Uterus (tissue), 2 donors: ENCODE data around the gene TLE4.

Experiments used
- POLR2A ChIP-seq, 2 donors: fragments of 450-650 bp; IDR thresholded peaks; one replicate each; pipeline ENCODE4 v1.6.1; 2016; ENCODE audit warnings: antibody characterized with exemption in 2 of 2, mild to moderate bottlenecking in 1 of 2, moderate library complexity in 1 of 2
- TF ChIP-seq, protein P1 (sequence below), 4 experiments: fragments of 200-600 bp in 2 of 4; fragments of 450-650 bp in 2 of 4; sonication (generic) in 2 of 4; IDR thresholded peaks; one replicate each; pipeline ENCODE4 v1.5.1; 2016 to 2019; ENCODE audit warnings: antibody characterized with exemption in 4 of 4, mild to moderate bottlenecking in 2 of 4, moderate library complexity in 1 of 4

DNA sequence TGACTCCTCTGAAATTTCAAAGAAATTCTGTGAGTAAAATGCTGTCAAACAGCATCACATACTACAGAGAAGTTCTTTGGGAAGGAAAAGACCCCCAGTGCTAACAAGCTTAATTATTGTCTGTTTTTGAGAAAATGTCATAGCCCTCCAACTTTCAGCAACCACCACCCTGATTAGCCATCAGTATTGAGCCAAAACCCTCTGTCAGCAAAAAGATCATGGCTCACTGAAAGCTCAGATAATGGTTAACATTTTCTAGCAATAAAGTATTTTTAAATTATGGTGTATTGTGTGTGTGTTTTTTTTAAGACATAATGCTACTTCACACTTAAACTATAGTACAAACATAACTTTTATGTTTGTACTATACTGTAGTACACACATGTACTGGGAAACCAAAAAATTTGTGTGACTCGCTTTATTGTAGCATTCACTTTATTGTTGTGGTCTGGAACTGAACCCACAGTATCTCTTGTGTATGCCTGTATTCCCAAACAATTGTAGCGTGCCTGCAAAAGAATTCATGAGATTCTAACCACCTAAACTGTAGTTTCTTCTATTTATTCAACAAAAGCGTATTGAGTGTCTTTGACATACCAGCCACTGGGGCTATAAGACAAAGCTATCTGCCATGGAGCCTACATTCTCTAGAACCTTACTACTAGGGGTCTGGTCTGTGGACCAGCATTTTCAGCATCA, 31.6 kb downstream of the TLE4 start:
- TF ChIP-seq, protein P1, sequence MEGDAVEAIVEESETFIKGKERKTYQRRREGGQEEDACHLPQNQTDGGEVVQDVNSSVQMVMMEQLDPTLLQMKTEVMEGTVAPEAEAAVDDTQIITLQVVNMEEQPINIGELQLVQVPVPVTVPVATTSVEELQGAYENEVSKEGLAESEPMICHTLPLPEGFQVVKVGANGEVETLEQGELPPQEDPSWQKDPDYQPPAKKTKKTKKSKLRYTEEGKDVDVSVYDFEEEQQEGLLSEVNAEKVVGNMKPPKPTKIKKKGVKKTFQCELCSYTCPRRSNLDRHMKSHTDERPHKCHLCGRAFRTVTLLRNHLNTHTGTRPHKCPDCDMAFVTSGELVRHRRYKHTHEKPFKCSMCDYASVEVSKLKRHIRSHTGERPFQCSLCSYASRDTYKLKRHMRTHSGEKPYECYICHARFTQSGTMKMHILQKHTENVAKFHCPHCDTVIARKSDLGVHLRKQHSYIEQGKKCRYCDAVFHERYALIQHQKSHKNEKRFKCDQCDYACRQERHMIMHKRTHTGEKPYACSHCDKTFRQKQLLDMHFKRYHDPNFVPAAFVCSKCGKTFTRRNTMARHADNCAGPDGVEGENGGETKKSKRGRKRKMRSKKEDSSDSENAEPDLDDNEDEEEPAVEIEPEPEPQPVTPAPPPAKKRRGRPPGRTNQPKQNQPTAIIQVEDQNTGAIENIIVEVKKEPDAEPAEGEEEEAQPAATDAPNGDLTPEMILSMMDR (IDR thresholded peaks at IDR 0.05) = no peak
- TF ChIP-seq POLR2A (IDR thresholded peaks at IDR 0.05) = no peak
